ENCODE results near the gene ABHD12. TPM values are rescaled to one million over a fixed set of nuclear protein-coding genes. Genes with fewer than 3 reads are reported as not detected.
"Not testable (repeated sequence)": the region's sequence is repeated elsewhere in the genome, so short reads cannot be mapped to it uniquely, and the experiment has no call there.

The ABHD12 gene
- total and polyA plus RNA-seq, 8 donors: 39.7 to 57.8 (median 47.4) TPM

DNA sequence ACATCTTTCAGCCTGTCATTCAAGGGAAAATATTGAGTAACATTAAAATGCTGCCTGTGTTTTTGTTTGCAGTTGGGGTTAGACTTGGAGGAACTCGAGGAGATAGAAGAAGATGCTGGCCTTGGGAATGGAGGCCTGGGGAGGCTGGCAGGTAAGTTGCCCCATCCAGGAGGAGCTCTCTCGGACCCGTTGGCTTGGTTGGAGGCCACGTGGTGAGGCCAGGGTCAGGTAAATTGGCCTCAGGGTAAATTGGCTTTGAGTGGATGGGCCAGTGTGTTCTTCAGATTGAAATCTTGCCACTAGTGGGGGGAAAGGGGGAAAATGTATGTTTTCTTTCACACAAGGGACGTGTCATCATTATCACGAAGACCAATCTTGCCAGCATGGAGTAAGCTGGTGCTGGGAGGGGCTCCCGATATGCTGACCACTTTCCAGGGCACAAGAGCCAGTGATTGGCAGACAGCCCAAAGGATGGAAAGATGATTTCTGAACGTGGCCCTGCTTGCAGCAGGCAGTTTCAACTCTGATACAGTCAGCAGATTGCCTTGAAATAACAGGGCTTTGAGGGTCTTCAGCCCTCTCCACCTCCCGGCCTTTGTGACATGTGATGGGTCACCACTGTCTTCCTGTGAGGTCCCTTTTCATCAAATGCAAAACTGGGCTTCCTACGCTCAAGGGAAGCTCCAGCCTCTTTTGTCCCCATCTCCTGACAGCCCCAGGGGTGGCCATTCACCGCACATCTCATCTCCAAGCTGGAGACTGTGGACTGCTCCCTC is 121.4 kb downstream of the ABHD12 start:
- Histone ChIP-seq H3K4me1 (no peaks in the 10 kb centered on the region), H3K36me3 (peaks cover 0 to 52% of the 10 kb centered on the region in 2 donors), H3K9me3 (no peaks in the 10 kb centered on the region), H3K4me3 (no peak overlapping the region), H3K27me3 (no peaks in the 10 kb centered on the region), H3K27ac (no peak overlapping the region)
- DNase-seq: peak in 1 of 4 donors; percentile 17
- TF ChIP-seq, protein P1, sequence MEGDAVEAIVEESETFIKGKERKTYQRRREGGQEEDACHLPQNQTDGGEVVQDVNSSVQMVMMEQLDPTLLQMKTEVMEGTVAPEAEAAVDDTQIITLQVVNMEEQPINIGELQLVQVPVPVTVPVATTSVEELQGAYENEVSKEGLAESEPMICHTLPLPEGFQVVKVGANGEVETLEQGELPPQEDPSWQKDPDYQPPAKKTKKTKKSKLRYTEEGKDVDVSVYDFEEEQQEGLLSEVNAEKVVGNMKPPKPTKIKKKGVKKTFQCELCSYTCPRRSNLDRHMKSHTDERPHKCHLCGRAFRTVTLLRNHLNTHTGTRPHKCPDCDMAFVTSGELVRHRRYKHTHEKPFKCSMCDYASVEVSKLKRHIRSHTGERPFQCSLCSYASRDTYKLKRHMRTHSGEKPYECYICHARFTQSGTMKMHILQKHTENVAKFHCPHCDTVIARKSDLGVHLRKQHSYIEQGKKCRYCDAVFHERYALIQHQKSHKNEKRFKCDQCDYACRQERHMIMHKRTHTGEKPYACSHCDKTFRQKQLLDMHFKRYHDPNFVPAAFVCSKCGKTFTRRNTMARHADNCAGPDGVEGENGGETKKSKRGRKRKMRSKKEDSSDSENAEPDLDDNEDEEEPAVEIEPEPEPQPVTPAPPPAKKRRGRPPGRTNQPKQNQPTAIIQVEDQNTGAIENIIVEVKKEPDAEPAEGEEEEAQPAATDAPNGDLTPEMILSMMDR (IDR thresholded peaks at IDR 0.05): no peak
- intact Hi-C loops (cut with DNase I): no loop called here
- no peak for ATAC-seq

DNA sequence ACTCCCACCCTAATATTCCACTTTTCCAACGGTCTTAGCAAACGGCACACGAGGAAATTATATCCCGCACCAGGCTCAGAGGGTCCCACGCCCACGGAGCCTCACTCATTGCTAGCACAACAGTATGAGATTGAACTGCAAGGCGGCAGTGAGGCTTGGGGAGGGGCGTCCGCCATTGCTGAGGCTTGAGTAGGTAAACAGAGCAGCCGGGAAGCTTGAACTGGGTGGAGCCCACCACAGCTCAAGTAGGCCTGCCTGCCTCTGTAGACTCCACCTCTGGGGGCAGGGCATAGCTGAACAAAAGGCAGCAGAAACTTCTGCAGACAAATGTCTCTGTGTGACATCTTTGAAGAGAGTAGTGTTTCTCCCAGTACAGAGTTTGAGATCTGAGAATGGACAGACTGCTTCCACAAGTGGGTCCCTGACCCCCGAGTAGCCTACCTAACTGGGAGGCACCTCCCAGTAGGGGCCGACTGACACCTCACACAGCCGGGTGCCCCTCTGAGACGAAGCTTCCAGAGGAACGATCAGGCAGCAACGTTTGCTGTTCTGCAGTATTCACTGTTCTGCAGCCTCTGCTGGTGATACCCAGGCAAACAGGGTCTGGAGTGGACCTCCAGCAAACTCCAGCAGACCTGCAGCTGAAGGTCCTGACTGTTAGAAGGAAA is 129.7 kb downstream of the ABHD12 start:
- H3K27me3 ChIP-seq; H3K9me3 ChIP-seq; H3K4me3 ChIP-seq; DNase-seq; H3K4me1 ChIP-seq; intact Hi-C loops (cut with DNase I); H3K27ac ChIP-seq; ATAC-seq: not testable (repeated sequence)
- peaks cover 0 to 28% of the 10 kb centered on the region in 2 donors for H3K36me3 ChIP-seq

DNA sequence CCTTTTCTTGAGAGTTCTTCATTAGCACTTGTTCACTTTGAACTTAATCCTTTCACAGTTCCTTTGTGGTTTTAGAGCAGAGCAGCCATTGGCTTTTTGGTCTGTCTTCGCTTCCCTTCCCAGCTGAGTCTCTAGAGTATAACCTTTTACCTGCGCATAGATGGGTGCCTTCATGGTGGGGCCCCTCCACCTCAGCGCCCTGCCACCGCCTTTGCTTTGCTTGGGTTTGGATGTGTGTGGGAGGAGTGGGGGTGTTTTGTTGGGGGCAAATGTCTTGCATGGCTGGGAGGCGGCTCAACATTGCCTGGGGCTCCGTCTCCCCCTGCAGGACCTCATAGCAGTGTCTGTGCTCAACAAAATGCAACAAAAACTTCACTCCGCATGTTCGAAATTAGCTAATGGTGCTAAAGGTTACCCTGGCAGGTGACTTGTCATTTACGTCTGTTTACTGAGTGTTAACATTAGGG is 130.8 kb downstream of the ABHD12 start:
- TF ChIP-seq, protein P1 (IDR thresholded peaks at IDR 0.05): no peak
- intact Hi-C loops (cut with DNase I): no loop called here
- Histone ChIP-seq H3K4me1 (peaks cover 0 to 13% of the 10 kb centered on the region in 2 donors), H3K27me3 (no peaks in the 10 kb centered on the region), H3K9me3 (no peaks in the 10 kb centered on the region), H3K4me3 (no peak overlapping the region), H3K36me3 (peaks cover 0 to 28% of the 10 kb centered on the region in 2 donors), H3K27ac (no peak overlapping the region)
- ATAC-seq (no peak), DNase-seq (no peak)

DNA sequence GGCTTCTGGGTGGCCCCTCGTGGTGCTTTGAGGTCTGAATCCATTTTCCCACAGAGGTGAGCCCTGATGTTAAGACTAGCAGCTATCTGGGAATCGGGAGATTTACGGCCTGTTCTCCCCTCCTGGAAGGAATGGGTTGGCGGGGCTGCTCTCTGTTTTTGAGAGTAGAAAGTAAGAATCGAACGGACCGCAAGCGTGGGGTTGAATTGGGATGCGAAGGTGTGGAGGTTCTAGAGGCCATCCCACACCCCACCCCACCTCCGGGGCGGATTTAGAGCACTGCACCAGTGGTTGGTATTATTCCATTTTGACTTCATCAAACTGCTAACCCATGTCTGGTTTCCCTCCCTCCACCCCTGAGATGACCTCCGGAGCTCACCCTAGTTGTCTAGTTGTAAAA is 131.3 kb downstream of the ABHD12 start:
- peaks cover 0 to 28% of the 10 kb centered on the region in 2 donors for H3K36me3 ChIP-seq
- no peak overlapping the region for H3K4me3 ChIP-seq
- no peaks in the 10 kb centered on the region for H3K27me3 ChIP-seq
- no peaks in the 10 kb centered on the region for H3K9me3 ChIP-seq
- intact Hi-C loops (cut with DNase I): no loop called here
- TF ChIP-seq, protein P1 (IDR thresholded peaks at IDR 0.05): no peak
- H3K4me1 ChIP-seq: peaks cover 0 to 16% of the 10 kb centered on the region in 2 donors
- H3K27ac ChIP-seq: no peak overlapping the region
- DNase-seq (no peak), ATAC-seq (no peak)

DNA sequence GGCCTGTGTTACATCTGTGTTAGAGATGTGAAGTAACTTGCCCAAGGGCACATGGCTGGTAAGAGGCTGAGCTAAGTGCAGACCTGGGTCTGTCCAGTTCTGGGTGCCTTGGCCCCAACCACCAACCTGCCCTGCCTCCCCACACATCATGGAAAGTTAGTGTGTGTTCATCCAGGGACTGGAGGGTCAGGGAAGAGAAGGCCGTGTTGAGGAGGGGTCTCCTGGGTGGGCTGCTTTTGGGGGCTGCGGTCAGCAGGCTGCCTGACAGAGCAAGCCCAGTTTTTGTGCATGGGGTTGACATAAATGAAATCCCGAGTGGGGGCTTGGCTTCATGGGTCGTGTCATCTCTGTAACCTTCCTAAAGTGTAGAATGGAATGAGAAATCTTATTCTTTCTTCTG is 131.8 kb downstream of the ABHD12 start:
- no peaks in the 10 kb centered on the region for H3K9me3 ChIP-seq
- DNase-seq: no peak
- ATAC-seq: no peak
- no peaks in the 10 kb centered on the region for H3K27me3 ChIP-seq
- H3K36me3 ChIP-seq: peaks cover 0 to 28% of the 10 kb centered on the region in 2 donors
- TF ChIP-seq, protein P1 (IDR thresholded peaks at IDR 0.05): no peak
- H3K27ac ChIP-seq: no peak overlapping the region
- no peak overlapping the region for H3K4me3 ChIP-seq
- intact Hi-C loops (cut with DNase I): no loop called here
- H3K4me1 ChIP-seq: peaks cover 0 to 19% of the 10 kb centered on the region in 2 donors

Measured in left lung (tissue), 10 donors.